Placental pericyte (primary cell): ENCODE results near the gene RAMAC. TPM values are rescaled to one million over a fixed set of nuclear protein-coding genes. Genes with fewer than 3 reads are reported as not detected.

Source experiments
- total RNA-seq: library from RNA; depleted of rRNA; stranded (reverse); fragments of >200 nt; gene quantifications from 2 replicates; pipeline ENCODE4 v1.2.3, GENCODE V29; 2012

The RAMAC gene
- 32.1 and 41.6 TPM in 2 replicates for total RNA-seq

DNA sequence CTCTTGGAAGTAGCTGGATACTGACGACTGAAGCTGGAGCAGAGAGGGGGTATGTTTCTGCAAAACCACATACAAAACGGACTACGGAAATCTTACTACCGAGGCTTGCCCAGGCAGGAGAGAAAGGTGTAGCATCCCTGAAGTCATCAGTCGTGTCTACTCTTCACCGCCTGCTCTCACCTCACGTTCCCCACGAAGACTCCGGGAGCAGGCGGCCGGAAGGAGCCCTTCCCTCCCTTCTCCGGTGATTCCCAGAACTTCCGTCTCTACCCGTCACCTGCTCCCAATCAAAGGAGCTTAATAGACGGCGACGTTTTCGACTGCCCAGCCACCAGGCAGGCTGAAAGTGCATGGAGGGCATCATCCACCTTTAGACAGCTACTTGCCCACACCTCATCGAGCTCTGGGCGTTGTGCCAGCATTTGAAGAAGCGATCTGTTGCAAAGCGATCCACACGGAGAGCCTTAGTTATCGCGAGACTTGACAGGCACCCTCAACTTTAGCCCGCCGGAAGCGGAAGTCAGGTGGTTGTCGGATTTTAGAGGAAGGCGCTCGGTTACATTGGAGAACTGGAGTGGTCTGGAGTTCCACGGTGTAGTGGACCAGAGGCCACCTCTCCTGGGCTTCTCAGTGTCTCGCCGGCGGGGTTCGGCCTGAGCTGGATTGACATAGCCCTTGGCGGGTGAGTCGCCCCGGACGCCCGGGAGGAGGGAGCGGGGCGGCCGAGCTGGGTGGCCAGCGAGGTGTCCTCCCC is at the start of gene RAMAC:
Gene RAMAC (plus strand): TSS at position 523 of the 754 bp plus-strand sequence. CDS start 2,809 bp downstream, outside the sequence.

DNA sequence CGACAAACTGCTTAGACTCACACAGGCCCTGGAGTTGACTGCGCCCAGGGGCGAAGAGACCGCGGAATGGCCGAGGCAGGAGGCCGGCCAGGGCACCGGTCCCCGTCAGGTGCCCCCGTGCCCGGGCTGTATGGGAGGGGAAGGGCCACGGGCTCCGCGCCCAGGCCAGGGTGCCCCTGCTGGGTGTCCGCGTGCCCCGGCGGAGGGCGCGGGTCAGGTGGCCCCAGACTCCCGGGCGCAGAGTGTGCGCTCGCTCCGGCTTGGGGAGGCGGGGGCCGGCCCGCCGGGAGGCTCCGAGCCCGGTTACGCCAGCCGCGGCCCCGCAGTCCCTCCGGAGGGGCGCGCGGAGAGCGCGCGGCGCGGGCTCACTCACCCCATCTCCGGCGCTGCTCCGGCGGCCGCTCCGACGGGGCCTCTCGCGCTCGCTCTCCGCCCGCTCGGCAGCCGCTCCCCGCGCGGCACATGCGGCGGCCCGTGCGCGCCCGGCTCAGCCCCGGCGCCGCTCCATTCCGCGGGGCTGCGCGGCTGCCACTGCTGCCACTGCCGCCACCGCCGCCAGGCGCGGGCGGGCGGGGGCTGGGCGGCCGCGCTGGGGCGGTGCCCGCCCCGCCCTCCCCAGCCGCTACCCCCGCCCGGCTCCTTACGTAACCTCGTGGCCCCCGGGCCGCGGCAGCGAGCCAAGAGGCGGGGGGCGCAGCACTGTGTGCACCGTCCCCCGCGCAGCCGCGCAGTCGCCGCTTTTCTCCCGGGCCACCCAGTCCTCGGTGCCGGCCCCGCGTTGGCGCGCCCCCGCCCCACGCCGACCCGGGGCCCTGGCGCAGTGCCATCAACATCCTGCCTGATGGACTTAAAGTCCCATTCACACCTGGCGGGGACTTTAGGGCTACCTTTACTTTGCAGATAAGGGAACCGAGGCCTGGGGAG is 33.6 kb upstream of the RAMAC start, which contains the start of gene HOMER2:
Gene HOMER2 (minus strand): TSS at position 563 of the 924 bp plus-strand sequence. CDS start 185 bp downstream, at position 378.

DNA sequence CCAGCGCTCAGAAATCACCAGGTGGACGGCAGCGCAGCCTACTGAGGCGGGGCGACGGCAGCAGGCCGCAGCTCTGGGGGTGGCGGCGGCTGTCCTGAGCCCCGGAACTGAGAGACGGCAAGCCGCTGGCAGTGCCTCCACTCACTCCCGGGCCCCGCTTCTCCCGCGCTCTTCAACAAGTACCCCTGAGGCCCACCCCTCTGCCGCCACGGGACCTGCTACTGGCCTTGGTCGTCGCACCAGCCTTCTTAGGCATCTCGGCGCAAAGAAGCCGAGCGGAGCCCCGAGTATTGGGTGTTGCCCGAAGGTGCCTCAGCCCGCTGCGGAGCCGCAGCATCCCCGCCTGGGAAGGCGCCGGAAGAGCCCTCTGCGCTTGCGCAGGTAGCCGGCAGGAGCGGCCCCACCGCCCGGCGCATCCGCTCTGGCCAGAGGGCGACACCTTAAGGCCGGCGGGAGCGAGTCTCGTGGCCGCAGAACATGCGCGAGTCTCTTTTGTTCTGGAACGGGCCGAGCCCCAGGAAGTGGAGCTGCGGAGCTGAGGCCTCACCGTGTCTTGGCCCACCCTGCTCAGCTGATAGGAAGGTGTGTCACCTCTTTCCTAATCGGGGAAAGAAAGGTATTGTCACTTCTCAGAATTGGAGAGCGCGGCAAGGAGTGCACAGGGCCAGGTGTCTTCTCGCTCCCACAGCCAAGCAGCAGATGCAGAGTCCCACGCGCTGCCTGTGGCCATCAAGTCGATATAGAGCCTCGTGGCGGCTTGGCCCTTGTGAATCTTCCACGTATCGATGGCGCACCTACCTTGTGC is 25.5 kb downstream of the RAMAC start, which contains the start of gene C15orf40:
Gene C15orf40 (minus strand): TSS at position 369 of the 805 bp plus-strand sequence. CDS start 32 bp downstream, at position 337.

Other genes with a start within 250 kb of the RAMAC start
- gene FSD2, start 180.1 kb upstream of the RAMAC start, total RNA-seq: not detected in 2 replicates
- gene WHAMM, start 176.6 kb upstream of the RAMAC start, total RNA-seq: 6.2 and 6.8 TPM in 2 replicates
- 1.3 and 2.0 TPM in 2 replicates for gene HOMER2, start 33.5 kb upstream of the RAMAC start, total RNA-seq
- 9.4 and 12.9 TPM in 2 replicates for gene C15orf40, start 25.4 kb downstream of the RAMAC start, total RNA-seq
- 68.1 and 109 TPM in 2 replicates for gene BTBD1, start 81.0 kb downstream of the RAMAC start, total RNA-seq
- gene TM6SF1, start 121.4 kb downstream of the RAMAC start, total RNA-seq: 2.6 and 4.4 TPM in 2 replicates
- gene HDGFL3, start 221.6 kb downstream of the RAMAC start, total RNA-seq: 32.2 and 39.2 TPM in 2 replicates